ENCODE results near the gene NELFE.
"Not testable (repeated sequence)": the region's sequence is repeated elsewhere in the genome, so short reads cannot be mapped to it uniquely, and the experiment has no call there.

NELFE gene, protein sequence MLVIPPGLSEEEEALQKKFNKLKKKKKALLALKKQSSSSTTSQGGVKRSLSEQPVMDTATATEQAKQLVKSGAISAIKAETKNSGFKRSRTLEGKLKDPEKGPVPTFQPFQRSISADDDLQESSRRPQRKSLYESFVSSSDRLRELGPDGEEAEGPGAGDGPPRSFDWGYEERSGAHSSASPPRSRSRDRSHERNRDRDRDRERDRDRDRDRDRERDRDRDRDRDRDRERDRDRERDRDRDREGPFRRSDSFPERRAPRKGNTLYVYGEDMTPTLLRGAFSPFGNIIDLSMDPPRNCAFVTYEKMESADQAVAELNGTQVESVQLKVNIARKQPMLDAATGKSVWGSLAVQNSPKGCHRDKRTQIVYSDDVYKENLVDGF

GRCh38 chr6:31958741-31959739 is at the start of gene NELFE, which contains the start of gene SKIC2:
TSS of gene NELFE (minus strand) at chr6:31958971. CDS start at chr6:31958446, 525 bp downstream.
TSS of gene SKIC2 (plus strand) at chr6:31959175. CDS start at chr6:31959193, 18 bp downstream.
- peak; percentile 96 for DNase-seq (ENCODE audit: low read depth)

GRCh38 chr6:32008037-32008436 is 49.3 kb upstream of the NELFE start:
- not testable (repeated sequence) for DNase-seq (ENCODE audit: low read depth)

- not testable (repeated sequence) for DNase-seq (ENCODE audit: low read depth)
These were observed 48.3 kb upstream of the NELFE start for GRCh38 chr6:32007086-32007485.

DNA sequence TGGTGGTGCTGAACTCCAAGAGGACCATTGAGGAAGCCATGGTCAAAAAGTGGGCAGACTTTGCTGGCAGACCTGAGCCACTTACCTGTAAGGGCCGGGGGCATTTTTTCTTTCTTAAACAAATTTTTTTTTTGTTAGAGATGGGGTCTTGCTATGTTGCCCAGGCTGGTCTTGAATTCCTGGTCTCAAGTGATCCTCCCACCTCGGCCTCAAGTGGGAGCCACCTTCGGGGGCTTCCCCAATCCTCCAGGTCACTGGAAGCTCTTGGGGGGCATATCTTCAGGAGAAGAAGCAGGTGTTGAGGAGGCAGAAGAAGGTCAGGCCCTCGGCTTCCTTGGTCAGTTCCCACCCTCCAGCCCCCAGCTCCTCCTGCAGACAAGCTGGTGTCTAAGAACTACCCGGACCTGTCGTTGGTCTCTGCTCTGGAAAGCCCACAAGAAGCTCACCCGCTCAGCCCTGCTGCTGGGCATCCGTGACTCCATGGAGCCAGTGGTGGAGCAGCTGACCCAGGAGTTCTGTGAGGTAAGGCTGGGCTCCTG is 47.3 kb upstream of the NELFE start:
- DNase-seq (ENCODE audit: low read depth), result not testable (repeated sequence)

- DNase-seq (ENCODE audit: low read depth), result not testable (repeated sequence)
These were observed 46.7 kb upstream of the NELFE start for GRCh38 chr6:32005538-32005880.

- DNase-seq (ENCODE audit: low read depth), result not testable (repeated sequence)
These were observed 46.2 kb upstream of the NELFE start for GRCh38 chr6:32004864-32005537.

- DNase-seq (ENCODE audit: low read depth), result not testable (repeated sequence)
These were observed 45.6 kb upstream of the NELFE start for GRCh38 chr6:32004393-32004792.

GRCh38 chr6:32003301-32003700 is 44.5 kb upstream of the NELFE start:
- DNase-seq (ENCODE audit: low read depth), result not testable (repeated sequence)

- not testable (repeated sequence) for DNase-seq (ENCODE audit: low read depth)
These were observed 43.9 kb upstream of the NELFE start for GRCh38 chr6:32002546-32003268.

GRCh38 chr6:31996385-31996784 is 37.6 kb upstream of the NELFE start:
- DNase-seq (ENCODE audit: low read depth), result not testable (repeated sequence)

DNA sequence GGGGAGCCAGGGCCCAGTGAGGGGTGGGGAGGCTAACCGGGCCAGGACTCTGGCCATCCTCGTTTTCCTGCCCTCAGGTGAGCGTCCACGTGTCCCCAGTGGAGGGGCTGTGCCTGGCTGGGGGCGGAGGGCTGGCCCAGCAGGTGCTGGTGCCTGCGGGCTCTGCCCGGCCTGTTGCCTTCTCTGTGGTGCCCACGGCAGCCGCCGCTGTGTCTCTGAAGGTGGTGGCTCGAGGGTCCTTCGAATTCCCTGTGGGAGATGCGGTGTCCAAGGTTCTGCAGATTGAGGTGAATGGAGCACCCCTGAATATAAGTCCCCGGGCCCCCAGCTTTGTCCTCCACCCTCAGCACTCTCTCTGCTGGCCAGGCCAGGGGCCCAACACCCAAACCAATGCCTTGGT is 35.6 kb upstream of the NELFE start:
- not testable (repeated sequence) for DNase-seq (ENCODE audit: low read depth)

DNA sequence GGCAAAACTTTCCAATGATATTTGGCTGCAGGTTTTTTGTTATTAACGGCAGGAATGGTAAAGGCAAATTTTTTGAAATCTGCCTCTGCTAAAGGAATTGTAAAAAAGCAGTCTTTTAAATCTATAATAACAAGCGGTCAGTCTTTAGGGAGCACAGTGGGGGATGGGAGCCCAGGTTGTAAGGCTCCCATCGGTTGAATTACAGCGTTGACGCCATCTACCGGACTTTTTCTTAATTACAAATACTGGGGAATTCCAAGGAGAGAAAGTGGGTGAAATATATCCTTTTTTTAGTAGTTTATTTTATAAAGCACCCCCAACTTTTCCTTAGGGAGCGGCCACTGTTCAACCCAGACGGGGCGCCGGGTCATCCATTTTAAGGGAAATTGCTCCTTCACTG is 30.6 kb upstream of the NELFE start:
- DNase-seq (ENCODE audit: low read depth), result not testable (repeated sequence)

GRCh38 chr6:31981744-31982143 is 23.0 kb upstream of the NELFE start, which contains the start of gene C4A:
TSS of gene C4A (plus strand) at chr6:31982057. CDS start at chr6:31982108, 51 bp downstream.
- DNase-seq (ENCODE audit: low read depth), result not testable (repeated sequence)

DNA sequence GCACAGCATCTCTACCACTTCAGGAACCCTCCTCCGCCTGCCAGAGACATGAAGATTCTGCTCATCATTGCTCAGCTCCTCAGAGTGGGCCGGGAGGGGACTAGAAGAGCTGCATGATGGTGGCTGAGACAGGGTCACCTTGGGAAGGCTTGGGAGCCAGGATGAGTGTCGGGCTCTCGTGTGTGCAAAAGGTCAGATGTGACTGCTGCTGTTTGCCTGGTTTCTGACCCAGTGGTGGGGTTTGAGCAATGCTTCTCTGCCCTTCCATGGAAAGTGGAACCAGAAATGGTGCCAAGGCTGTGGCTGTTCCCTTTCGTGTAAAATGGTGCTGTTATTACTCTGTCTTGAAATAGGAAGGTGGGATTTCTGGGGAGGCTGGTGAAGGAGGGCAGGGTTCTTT is 22.2 kb upstream of the NELFE start:
- not testable (repeated sequence) for DNase-seq (ENCODE audit: low read depth)

DNA sequence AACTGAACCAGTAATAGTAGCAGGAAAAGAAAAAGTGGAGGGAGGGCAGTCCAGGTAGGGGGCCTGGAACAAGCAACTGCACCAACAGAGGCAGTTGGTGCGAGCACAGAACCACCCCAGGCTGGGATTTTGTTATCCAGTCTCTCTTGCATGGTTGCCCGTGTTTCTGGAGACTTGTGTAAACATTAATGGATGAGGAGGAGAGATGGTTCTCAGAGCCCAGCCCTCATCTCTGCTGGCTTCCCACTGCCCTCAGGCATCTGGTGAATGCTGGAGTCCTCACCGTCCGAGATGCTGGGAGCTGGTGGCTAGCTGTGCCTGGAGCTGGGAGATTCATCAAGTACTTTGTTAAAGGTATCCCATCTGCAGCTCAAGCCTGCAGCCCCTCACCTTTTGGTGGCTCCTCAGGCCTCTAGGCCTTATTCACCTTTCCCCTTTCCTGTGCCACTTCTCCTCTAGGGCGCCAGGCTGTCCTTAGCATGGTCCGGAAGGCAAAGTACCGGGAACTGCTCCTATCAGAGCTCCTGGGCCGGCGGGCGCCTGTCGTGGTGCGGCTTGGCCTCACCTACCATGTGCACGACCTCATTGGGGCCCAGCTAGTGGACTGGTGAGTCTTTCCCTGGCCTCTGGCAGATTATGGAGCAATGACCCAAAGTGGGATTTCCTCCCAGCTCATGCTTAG is 21.6 kb upstream of the NELFE start:
- DNase-seq (ENCODE audit: low read depth), result not testable (repeated sequence)

- DNase-seq (ENCODE audit: low read depth), result no peak
These were observed 20.6 kb upstream of the NELFE start for GRCh38 chr6:31979238-31979898.

DNA sequence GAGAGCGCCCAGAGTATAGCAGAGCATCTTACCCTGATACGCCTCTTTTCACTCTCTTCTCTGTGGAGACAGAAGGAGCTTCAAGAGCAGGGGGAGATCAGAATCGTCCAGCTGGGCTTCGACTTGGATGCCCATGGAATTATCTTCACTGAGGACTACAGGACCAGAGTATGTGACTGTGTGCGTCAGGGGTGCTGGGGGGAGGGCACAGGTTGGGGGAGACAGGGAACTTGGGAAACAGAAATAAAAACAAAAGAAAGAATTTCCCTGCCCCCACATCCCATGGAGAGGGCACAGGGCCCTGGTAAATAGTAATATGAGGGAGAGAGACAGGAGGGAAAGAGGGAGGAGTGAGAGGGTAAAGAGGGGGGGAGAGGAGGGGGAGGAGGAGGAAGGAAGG is 20.1 kb upstream of the NELFE start:
- DNase-seq (ENCODE audit: low read depth), result no peak

- no peak for DNase-seq (ENCODE audit: low read depth)
These were observed 19.2 kb upstream of the NELFE start for GRCh38 chr6:31977816-31978431.

DNA sequence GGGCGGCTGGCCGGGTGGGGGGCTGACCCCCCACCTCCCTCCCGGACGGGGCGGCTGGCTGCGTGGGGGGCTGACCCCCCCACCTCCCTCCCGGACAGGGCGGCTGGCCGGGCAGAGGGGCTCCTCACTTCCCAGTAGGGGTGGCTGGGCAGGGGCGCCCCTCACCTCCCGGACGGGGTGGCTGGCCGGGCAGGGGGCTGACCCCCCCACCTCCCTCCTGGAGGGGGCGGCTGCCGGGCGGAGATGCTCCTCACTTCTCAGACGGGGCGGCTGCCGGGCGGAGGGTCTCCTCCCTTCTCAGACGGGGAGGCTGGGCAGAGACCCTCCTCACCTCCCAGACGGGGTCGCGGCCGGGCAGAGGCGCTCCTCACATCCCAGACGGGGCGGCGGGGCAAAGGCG is 17.3 kb upstream of the NELFE start:
- DNase-seq (ENCODE audit: low read depth), result not testable (repeated sequence)
